Kidney (tissue), 14 donors: ENCODE results near the gene PNPO. TPM values are rescaled to one million over a fixed set of nuclear protein-coding genes. Genes with fewer than 3 reads are reported as not detected.

ENCODE experiments used
- DNase-seq, 5 donors: peaks; one replicate each; pipeline ENCODE4 v3.0.0-alpha.2; 2013 to 2020
- FAIRE-seq: peaks from 2 replicates; lab custom pipeline; 2012; peaks lifted over from hg19 to GRCh38; lab: Jason Lieb, UNC
- H3K27ac ChIP-seq, 2 donors: one replicate each; pipeline ENCODE4 v1.7.0; 2013; ENCODE audit warnings: low read depth in 2 of 2, low read length in 2 of 2, inconsistent platforms in 1 of 2
- H3K27me3 ChIP-seq: one replicate; pipeline ENCODE4 v1.7.1; 2013; ENCODE audit warnings: low read length, inconsistent platforms; ENCODE audit not compliant: control insufficient read depth, insufficient read depth
- H3K36me3 ChIP-seq, 3 donors: one replicate each; pipeline versions ENCODE4 v1.7.0 to v1.7.1; 2013; ENCODE audit warnings: low read length in 3 of 3, control low read depth in 1 of 3, inconsistent platforms in 1 of 3; ENCODE audit not compliant: insufficient read depth in 3 of 3, control insufficient read depth in 2 of 3
- H3K4me1 ChIP-seq, 3 donors: one replicate each; pipeline versions ENCODE4 v1.7.0 to v1.7.1; 2013; ENCODE audit warnings: low read length in 3 of 3, inconsistent platforms in 1 of 3, low read depth in 1 of 3; ENCODE audit not compliant: control insufficient read depth in 2 of 3, insufficient read depth in 2 of 3
- H3K4me3 ChIP-seq, 3 donors: one replicate each; pipeline versions ENCODE4 v1.7.0 to v1.8.1; 2013; ENCODE audit warnings: low read length in 3 of 3, control low read depth in 1 of 3, inconsistent platforms in 1 of 3
- H3K9ac ChIP-seq, 3 donors: one replicate each; pipeline versions ENCODE4 v1.7.0 to v1.7.1; 2013; ENCODE audit warnings: low read length in 3 of 3, control low read depth in 1 of 3, inconsistent platforms in 1 of 3
- H3K9me3 ChIP-seq, 3 donors: one replicate each; pipeline versions ENCODE4 v1.7.0 to v1.7.1; 2013; ENCODE audit warnings: low read length in 3 of 3, control low read depth in 1 of 3, inconsistent platforms in 1 of 3; ENCODE audit not compliant: control insufficient read depth in 2 of 3, insufficient read depth in 1 of 3
- intact Hi-C: fragments of 100-400 bp; cut with DNase I; formaldehyde crosslinking; loops from one replicate; pipeline ENCODE4 v1.11.1; 2022
- polyA plus RNA-seq: library from polyadenylated mRNA; stranded (reverse); fragments of 350-450 nt; fragmentation: Illumina TruSeq; extraction: RNeasy Lipid Tissue Mini Kit (QIAGEN cat#74804); gene quantifications from one replicate; pipeline ENCODE4 v1.2.3, GENCODE V29; 2014; ENCODE audit warnings: low read depth, low replicate concordance; ENCODE audit not compliant: insufficient read depth
- total RNA-seq: library from RNA; stranded (reverse); fragmentation: NEBNext Ultra II Directional; extraction: Animal tissue kit (Norgen Biotek cat#: 25700); gene quantifications from one replicate; pipeline ENCODE4 v1.2.1, GENCODE V29; 2021
- TF ChIP-seq, protein P1 (sequence below): IDR thresholded peaks from 3 replicates; pipeline ENCODE4 v1.5.1; 2012; ENCODE audit warnings: mild to moderate bottlenecking, moderate library complexity, borderline replicate concordance; ENCODE audit not compliant: insufficient read depth; ENCODE audit errors: extremely low read depth
- donor health status: control.
- donor health status: control.
- donor health status: control.
- donor health status: control.
- donor health status: control.
- donor health status: DM: yes; HTN: yes; CAD: no.
- donor health status: Normal renal cell carcinoma (clear cell type).

PNPO gene
- total and polyA plus RNA-seq, 2 donors from 2014 or later: 45.1 to 55.8 TPM

DNA sequence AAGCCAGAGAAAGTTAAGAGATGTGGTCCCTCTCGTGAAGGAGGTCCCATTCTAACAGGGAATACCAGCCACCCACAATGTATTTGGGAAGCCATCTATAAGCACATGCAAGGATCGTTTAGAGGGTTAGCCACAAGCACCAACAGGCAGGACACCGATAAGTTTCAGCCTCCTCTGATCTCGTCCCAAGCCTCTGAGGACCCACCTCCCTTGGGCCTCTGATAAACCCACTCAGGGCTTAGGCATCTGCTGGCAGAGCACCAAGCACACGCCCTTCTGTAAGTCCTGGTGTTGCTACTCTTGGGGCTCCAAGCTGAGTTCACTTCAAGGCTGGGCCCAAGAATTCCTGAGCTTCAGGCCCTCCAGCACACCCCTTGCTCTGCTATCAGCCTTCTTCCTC is 5.4 kb upstream of the PNPO start:
- Histone ChIP-seq H3K27ac (no peak overlapping the region), H3K4me1 (peaks cover 0 to 4% (median 3%) of the 10 kb centered on the region in 3 donors), H3K9ac (no peak overlapping the region), H3K27me3 (no peaks in the 10 kb centered on the region), H3K4me3 (no peak overlapping the region), H3K36me3 (no peaks in the 10 kb centered on the region), H3K9me3 (no peaks in the 10 kb centered on the region)
- TF ChIP-seq, protein P1, sequence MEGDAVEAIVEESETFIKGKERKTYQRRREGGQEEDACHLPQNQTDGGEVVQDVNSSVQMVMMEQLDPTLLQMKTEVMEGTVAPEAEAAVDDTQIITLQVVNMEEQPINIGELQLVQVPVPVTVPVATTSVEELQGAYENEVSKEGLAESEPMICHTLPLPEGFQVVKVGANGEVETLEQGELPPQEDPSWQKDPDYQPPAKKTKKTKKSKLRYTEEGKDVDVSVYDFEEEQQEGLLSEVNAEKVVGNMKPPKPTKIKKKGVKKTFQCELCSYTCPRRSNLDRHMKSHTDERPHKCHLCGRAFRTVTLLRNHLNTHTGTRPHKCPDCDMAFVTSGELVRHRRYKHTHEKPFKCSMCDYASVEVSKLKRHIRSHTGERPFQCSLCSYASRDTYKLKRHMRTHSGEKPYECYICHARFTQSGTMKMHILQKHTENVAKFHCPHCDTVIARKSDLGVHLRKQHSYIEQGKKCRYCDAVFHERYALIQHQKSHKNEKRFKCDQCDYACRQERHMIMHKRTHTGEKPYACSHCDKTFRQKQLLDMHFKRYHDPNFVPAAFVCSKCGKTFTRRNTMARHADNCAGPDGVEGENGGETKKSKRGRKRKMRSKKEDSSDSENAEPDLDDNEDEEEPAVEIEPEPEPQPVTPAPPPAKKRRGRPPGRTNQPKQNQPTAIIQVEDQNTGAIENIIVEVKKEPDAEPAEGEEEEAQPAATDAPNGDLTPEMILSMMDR: no peak
- no peak for DNase-seq
- intact Hi-C loops: no loop called here
- FAIRE-seq: no peak

DNA sequence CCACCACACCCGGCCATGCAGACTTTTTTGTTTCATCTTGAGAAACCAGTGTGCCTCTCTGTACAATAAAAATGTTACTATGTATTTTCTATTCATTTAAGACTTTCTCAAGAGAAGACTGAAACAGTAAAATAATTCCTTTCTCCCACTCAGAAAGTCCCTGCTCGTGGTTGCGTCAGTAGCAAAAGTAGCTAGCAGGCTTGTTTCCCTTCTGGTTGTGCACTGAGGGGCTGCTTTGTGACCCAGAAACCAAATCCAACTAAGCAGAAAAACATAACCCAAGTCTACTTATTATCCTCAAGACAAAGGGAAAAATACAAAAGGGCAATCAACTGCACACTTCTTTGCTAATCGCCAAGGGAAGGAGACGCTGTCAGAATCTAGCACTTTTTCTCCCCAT is 3.4 kb upstream of the PNPO start:
- Histone ChIP-seq H3K4me3 (no peak overlapping the region), H3K4me1 (peaks cover 0 to 6% (median 4%) of the 10 kb centered on the region in 3 donors), H3K9me3 (no peaks in the 10 kb centered on the region), H3K27me3 (no peaks in the 10 kb centered on the region), H3K36me3 (no peaks in the 10 kb centered on the region), H3K27ac (no peak overlapping the region), H3K9ac (no peak overlapping the region)
- intact Hi-C loops: no loop called here
- no peak for DNase-seq
- FAIRE-seq: no peak
- TF ChIP-seq, protein P1: no peak

DNA sequence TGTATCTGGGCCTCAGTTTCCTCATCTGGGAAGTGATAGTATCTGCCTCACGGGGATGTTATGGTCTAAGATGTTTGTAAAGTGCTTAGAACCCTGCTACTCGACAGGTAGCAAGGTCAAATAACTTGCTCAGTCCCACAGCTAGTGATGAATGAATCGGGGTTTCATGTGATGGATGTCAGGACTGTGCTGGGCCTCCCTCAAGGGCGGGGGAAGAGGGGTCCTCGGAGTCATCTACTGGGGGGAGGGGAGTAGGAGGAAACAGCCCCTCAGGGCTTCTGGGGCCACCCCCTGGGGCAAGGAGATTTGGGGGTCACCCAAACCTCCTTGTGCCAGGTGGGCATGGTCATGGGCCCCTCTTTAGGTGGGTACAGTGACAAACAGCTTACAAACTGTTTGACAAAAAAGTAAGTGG is 732 bp downstream of the PNPO start:
- DNase-seq (peak in 2 of 5 donors; percentile 18 to 52), FAIRE-seq (no peak)
- no peaks in the 10 kb centered on the region for H3K9me3 ChIP-seq
- peaks cover 0 to 33% (median 17%) of the 10 kb centered on the region in 3 donors for H3K4me1 ChIP-seq
- peak overlapping the region; percentile 82 to 94 for H3K27ac ChIP-seq
- TF ChIP-seq, protein P1: no peak
- peak overlapping the region; percentile 32 to 98 (median 81) for H3K9ac ChIP-seq
- intact Hi-C loops: no loop called here
- peak overlapping the region; percentile 69 to 92 (median 75) for H3K4me3 ChIP-seq
- no peaks in the 10 kb centered on the region for H3K27me3 ChIP-seq
- peaks cover 0 to 9% (median 3%) of the 10 kb centered on the region in 3 donors for H3K36me3 ChIP-seq

DNA sequence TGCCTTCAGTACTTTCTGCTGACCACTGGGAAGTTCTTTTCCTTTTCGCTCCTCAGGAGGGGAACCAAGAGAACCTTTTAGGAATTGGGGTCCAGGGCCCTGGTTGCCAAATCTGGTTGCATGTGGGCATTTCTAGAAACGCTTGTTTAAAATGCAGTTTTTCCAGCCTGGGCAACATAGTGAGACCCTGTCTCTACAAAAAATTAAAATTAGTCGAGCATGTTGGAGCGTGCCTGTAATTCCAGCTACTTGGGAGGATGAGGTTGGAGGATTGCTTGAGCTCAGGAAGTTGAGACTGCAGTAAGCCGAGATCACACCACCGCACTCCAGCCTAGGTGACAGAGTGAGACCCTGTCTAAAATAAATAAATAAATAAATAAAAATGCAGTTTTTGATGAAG is 1.2 kb downstream of the PNPO start:
- intact Hi-C loops: no loop called here
- H3K27me3 ChIP-seq: no peaks in the 10 kb centered on the region
- no peak for FAIRE-seq
- peak overlapping the region in 1 of 3 donors; percentile 98 for H3K9ac ChIP-seq
- H3K36me3 ChIP-seq: peaks cover 0 to 9% (median 3%) of the 10 kb centered on the region in 3 donors
- H3K4me3 ChIP-seq: peak overlapping the region in 2 of 3 donors; percentile 75 to 92
- no peak for DNase-seq
- H3K4me1 ChIP-seq: peaks cover 0 to 35% (median 17%) of the 10 kb centered on the region in 3 donors
- TF ChIP-seq, protein P1: no peak
- H3K9me3 ChIP-seq: no peaks in the 10 kb centered on the region
- peak overlapping the region in 1 of 2 donors; percentile 94 for H3K27ac ChIP-seq
